Measurements from ENCODE around the gene MRPS17. TPM values are rescaled to one million over a fixed set of nuclear protein-coding genes. Genes with fewer than 3 reads are reported as not detected.
A peak's percentile ranks its signal among the peaks of the same experiment; 100 is the strongest.

Gene MRPS17
- total and polyA plus RNA-seq, 9 of the 15 experiments (the other 6 are each of a cell fraction or from before 2014, with no cell fraction given): 25.9 to 99.3 (median 43.9) TPM

GRCh38 chr7:55964261-55965099 lies 12.8 kb downstream of the MRPS17 start, which contains the start of gene NIPSNAP2 (continued):
- no peak for TF ChIP-seq TFE3 (CRISPR knock-in tag; IDR thresholded peaks at IDR 0.05)
- no peak for TF ChIP-seq MLLT1 (IDR thresholded peaks at IDR 0.05)
- TF ChIP-seq ZNF165 (CRISPR knock-in tag; IDR thresholded peaks at IDR 0.05; ENCODE audit: borderline replicate concordance): no peak
- no peak for TF ChIP-seq SLC30A9 (CRISPR knock-in tag; IDR thresholded peaks at IDR 0.05)
- TF ChIP-seq EHMT2 (IDR thresholded peaks at IDR 0.05): no peak
- TF ChIP-seq POLR2AphosphoS5 (IDR thresholded peaks at IDR 0.05; ENCODE audit: control insufficient read depth, insufficient read depth, low read depth, low read length): peak; percentile 51
- no peak for TF ChIP-seq NR2C2 (CRISPR knock-in tag; IDR thresholded peaks at IDR 0.05)
- TF ChIP-seq NR2C2 (tag; IDR thresholded peaks at IDR 0.05): peak; percentile 93
- TF ChIP-seq SRSF1 (IDR thresholded peaks at IDR 0.05; ENCODE audit: low read depth, low read length): no peak
- 0 out of 2 replicates have a peak, but pooled peaks have one; percentile 33 for TF ChIP-seq ATF4 (CRISPR knock-in tag; IDR thresholded peaks at IDR 0.05)
- TF ChIP-seq FOXP4 (CRISPR knock-in tag; IDR thresholded peaks at IDR 0.05; ENCODE audit: borderline replicate concordance): no peak
- no peak for TF ChIP-seq HIVEP1 (CRISPR knock-in tag; IDR thresholded peaks at IDR 0.05)
- no peak for TF ChIP-seq THRB (CRISPR knock-in tag; conservative IDR thresholded peaks at IDR 0.05)
- no peak for TF ChIP-seq SP2 (IDR thresholded peaks at IDR 0.05; ENCODE audit: extremely low read depth, low read depth, low read length, poor library complexity, severe bottlenecking)
- TF ChIP-seq ZNF224 (CRISPR knock-in tag; IDR thresholded peaks at IDR 0.05): 0 out of 2 replicates have a peak, but pooled peaks have one; percentile 31
- no peak for TF ChIP-seq WHSC1 (IDR thresholded peaks at IDR 0.05; ENCODE audit: low read length)
- TF ChIP-seq POLR2A (conservative IDR thresholded peaks at IDR 0.05): peak; percentile 74; the same call in 1 of the 2 replicates
- TF ChIP-seq SMC3 (conservative IDR thresholded peaks at IDR 0.05; ENCODE audit: insufficient read depth, low read depth, low read length): 0 out of 2 replicates have a peak, but pooled peaks have one; percentile 8
- no peak for TF ChIP-seq RFX7 (CRISPR knock-in tag; IDR thresholded peaks at IDR 0.05)
- TF ChIP-seq TEAD1 (CRISPR knock-in tag; IDR thresholded peaks at IDR 0.05): no peak
- no peak for TF ChIP-seq ATF7 (IDR thresholded peaks at IDR 0.05)
